IMR-90 (cell line): ENCODE results near the gene HEATR5A. TPM values are rescaled to one million over a fixed set of nuclear protein-coding genes. Genes with fewer than 3 reads are reported as not detected.
"Not testable (repeated sequence)": the region's sequence is repeated elsewhere in the genome, so short reads cannot be mapped to it uniquely, and the experiment has no call there.

ENCODE experiments used
- ATAC-seq: fragments of 200-7000 bp; cut with Tn5 transposase; 2 replicates; pipeline ENCODE4 v1.9.1; 2020; ENCODE audit warnings: low read depth, mild to moderate bottlenecking, moderate library complexity
- BruUV-seq: library from RNA; stranded (reverse); fragments of 400-500 nt; replicated peaks from 2 replicates; lab custom pipeline; 2021; lab: Mats Ljungman, UMichigan
- CTCF ChIA-PET: fragments of 300-600 bp; formaldehyde crosslinking; extraction: SDS; loops from one replicate; lab custom pipeline; 2021; ENCODE audit warnings: antibody characterized with exemption; lab: Yijun Ruan, JAX
- POLR2A ChIA-PET: fragments of 300-600 bp; sonication (Branson Sonifier 250); formaldehyde crosslinking; loops from one replicate; lab custom pipeline; 2022; ENCODE audit warnings: antibody characterized with exemption; ENCODE audit not compliant: unreplicated experiment; lab: Charles Lee
- DNase-seq: peaks from one replicate; pipeline ENCODE4 v3.0.0; 2013
- H2AFZ ChIP-seq: replicated peaks from 2 replicates; pipeline ENCODE3; 2013; ENCODE audit warnings: low read length, mild to moderate bottlenecking; ENCODE audit not compliant: poor library complexity
- H2AK5ac ChIP-seq: 2 replicates; pipeline ENCODE4 v1.6.1; 2013; ENCODE audit warnings: low read depth, low read length, inconsistent platforms
- H2AK9ac ChIP-seq: replicated peaks from 2 replicates; pipeline ENCODE3; 2013; ENCODE audit warnings: mild to moderate bottlenecking, low read depth, low read length, moderate library complexity; ENCODE audit not compliant: poor library complexity
- H2BK120ac ChIP-seq: 2 replicates; pipeline ENCODE4 v1.6.1; 2013; ENCODE audit warnings: low read depth, low read length, inconsistent platforms
- H2BK15ac ChIP-seq: 3 replicates; pipeline ENCODE4 v1.6.1; 2013; ENCODE audit warnings: low read depth, low read length, inconsistent platforms
- H2BK20ac ChIP-seq: 2 replicates; pipeline ENCODE4 v1.6.1; 2013; ENCODE audit warnings: low read depth, mild to moderate bottlenecking, inconsistent platforms, low read length, moderate library complexity
- H2BK5ac ChIP-seq: 2 replicates; pipeline ENCODE4 v1.6.1; 2013; ENCODE audit warnings: mild to moderate bottlenecking, low read depth, low read length, inconsistent platforms; ENCODE audit not compliant: poor library complexity, severe bottlenecking
- H3K14ac ChIP-seq: replicated peaks from 2 replicates; pipeline ENCODE4 v1.6.1; 2013; ENCODE audit warnings: low read depth, low read length, inconsistent platforms
- H3K18ac ChIP-seq: 2 replicates; pipeline ENCODE4 v1.6.1; 2013; ENCODE audit warnings: low read depth, low read length, control low read depth
- H3K23ac ChIP-seq: 2 replicates; pipeline ENCODE4 v1.6.1; 2013; ENCODE audit warnings: low read depth, low read length, inconsistent platforms
- H3K27ac ChIP-seq: 2 replicates; pipeline ENCODE4 v1.5.1; 2013; ENCODE audit warnings: mild to moderate bottlenecking, control low read depth, low read length; ENCODE audit not compliant: insufficient read depth
- H3K27me3 ChIP-seq: 2 replicates; pipeline ENCODE4 v1.6.1; 2013; ENCODE audit warnings: low read length; ENCODE audit not compliant: control insufficient read depth, insufficient read depth
- H3K36me3 ChIP-seq: 2 replicates; pipeline ENCODE4 v1.6.1; 2013; ENCODE audit warnings: low read length, mixed read lengths; ENCODE audit not compliant: control insufficient read depth, insufficient read depth
- H3K4ac ChIP-seq: 2 replicates; pipeline ENCODE4 v1.6.1; 2013; ENCODE audit warnings: low read depth, low read length, inconsistent platforms
- H3K4me1 ChIP-seq: 2 replicates; pipeline ENCODE4 v1.6.1; 2013; ENCODE audit warnings: low read length, mixed read lengths; ENCODE audit not compliant: control insufficient read depth, insufficient read depth
- H3K4me2 ChIP-seq: 2 replicates; pipeline ENCODE4 v1.6.1; 2013; ENCODE audit warnings: low read depth, mild to moderate bottlenecking, control low read depth, low read length, moderate library complexity
- H3K4me3 ChIP-seq: 2 replicates; pipeline ENCODE4 v1.5.1; 2013; ENCODE audit warnings: low read depth, mild to moderate bottlenecking, control low read depth, low read length, moderate library complexity; ENCODE audit not compliant: insufficient read depth
- H3K56ac ChIP-seq: 2 replicates; pipeline ENCODE4 v1.6.1; 2013; ENCODE audit warnings: low read length, inconsistent platforms; ENCODE audit not compliant: insufficient read depth; ENCODE audit errors: extremely low read depth
- H3K79me1 ChIP-seq, 2 experiments: 2 replicates each; pipeline ENCODE4 v1.6.1; 2013; ENCODE audit warnings: low read length in 2 of 2, inconsistent platforms in 1 of 2, low read depth in 1 of 2
- H3K9ac ChIP-seq: 2 replicates; pipeline ENCODE4 v1.6.1; 2013; ENCODE audit warnings: low read depth, low read length, control low read depth
- H3K9me1 ChIP-seq: 2 replicates; pipeline ENCODE4 v1.6.1; 2013; ENCODE audit warnings: low read length, inconsistent platforms; ENCODE audit not compliant: insufficient read depth
- H3K9me3 ChIP-seq: 2 replicates; pipeline ENCODE4 v1.6.1; 2013; ENCODE audit warnings: low read length; ENCODE audit not compliant: control insufficient read depth, insufficient read depth
- H4K20me1 ChIP-seq: 2 replicates; pipeline ENCODE4 v1.6.1; 2013; ENCODE audit warnings: low read length, inconsistent platforms; ENCODE audit not compliant: insufficient read depth
- H4K5ac ChIP-seq: 2 replicates; pipeline ENCODE4 v1.6.1; 2013; ENCODE audit warnings: mild to moderate bottlenecking, low read depth, low read length, control low read depth
- H4K8ac ChIP-seq, 2 experiments: 2 replicates each; pipeline ENCODE4 v1.6.1; 2013; ENCODE audit warnings: low read depth in 2 of 2, low read length in 2 of 2, control low read depth in 1 of 2, inconsistent platforms in 1 of 2
- H4K91ac ChIP-seq: 2 replicates; pipeline ENCODE4 v1.6.1; 2013; ENCODE audit warnings: low read depth, low read length, inconsistent platforms; ENCODE audit not compliant: insufficient read depth
- WGBS, 2 experiments: methylation state at CpG; one replicate each; pipeline versions ENCODE4 v1.1.5 to v1.1.7; 2013; ENCODE audit warnings: missing lambda C conversion rate in 2 of 2; ENCODE audit not compliant: insufficient read length in 1 of 2; ENCODE audit errors: extremely low coverage in 2 of 2; 5-methylcytosine and 5-hydroxymethylcytosine counted together
- dilution Hi-C: fragments of 300-500 bp; cut with HindIII; formaldehyde crosslinking; loops from one replicate; pipeline ENCODE4 v1.14.3; 2018; ENCODE audit warnings: low sequenced_read_pairs; ENCODE audit not compliant: unreplicated experiment
- in situ Hi-C: fragments of 300-500 bp; cut with MboI; formaldehyde crosslinking; loops from 3 replicates; pipeline ENCODE4 v1.14.3; 2019; ENCODE audit warnings: low sequenced_read_pairs, inconsistent platforms, mixed read lengths
- intact Hi-C: fragments of 100-400 bp; cut with micrococcal nuclease; formaldehyde crosslinking; loops from 2 replicates; pipeline ENCODE4 v1.10.0; 2022
- polyA plus RNA-seq, 3 experiments: library from polyadenylated mRNA; depleted of rRNA; stranded (reverse); fragments of >200 nt; gene quantifications; 2 replicates each; pipeline ENCODE4 v1.2.3, GENCODE V29; 2012; ENCODE audit warnings: low replicate concordance in 1 of 3
- total RNA-seq: library from RNA; depleted of rRNA; stranded (reverse); fragments of >200 nt; gene quantifications from 2 replicates; pipeline ENCODE4 v1.2.3, GENCODE V29; 2012

HEATR5A gene
- total and polyA plus RNA-seq, 2 of the 4 experiments (the other 2 are of a cell fraction): 14.0 to 48.9 TPM

DNA sequence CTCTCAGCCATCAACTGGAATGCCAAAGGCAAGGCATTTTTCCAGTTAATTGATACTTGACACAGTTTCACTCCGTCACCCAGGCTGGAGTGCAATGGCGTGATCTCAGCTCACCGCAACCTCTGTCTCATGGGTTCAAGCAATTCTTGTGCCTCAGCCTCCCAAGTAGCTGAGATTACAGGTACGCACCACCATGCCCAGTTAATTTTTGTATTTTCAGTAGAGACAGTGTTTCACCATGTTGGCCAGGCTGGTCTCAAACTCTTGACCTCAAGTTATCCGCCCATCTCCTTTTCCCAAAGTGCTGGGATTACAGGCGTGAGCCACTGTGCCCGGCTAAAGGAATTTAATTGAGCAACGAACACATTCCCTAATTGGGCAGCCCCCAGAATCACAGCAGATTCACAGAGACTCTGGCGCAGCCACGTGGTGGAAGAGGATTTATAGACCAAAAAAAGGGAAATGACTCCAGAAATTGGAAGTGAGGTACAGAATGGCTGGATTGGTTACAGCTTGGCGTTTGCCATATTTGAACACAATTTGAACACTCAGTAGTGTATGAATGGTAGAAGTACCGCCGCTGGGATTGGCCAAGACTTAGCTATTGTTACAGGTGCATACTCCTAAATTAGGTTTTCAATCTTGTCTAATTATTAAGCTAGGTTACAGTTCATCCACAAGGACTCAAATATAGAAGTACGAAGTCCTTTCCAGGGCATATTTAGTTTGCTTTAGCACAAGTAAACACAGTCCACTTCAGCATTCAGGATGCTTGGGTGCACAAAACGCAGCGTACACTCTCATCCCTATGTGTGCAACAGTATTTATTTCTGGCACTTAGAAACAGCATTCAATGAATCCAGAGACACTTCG lies 162.6 kb downstream of the HEATR5A start:
- H2AK5ac ChIP-seq, ATAC-seq, H3K4me1 ChIP-seq, H3K27ac ChIP-seq, H2AK9ac ChIP-seq, H3K14ac ChIP-seq, H2AFZ ChIP-seq, H3K9ac ChIP-seq, H4K8ac ChIP-seq, dilution Hi-C loops, H3K23ac ChIP-seq, H3K9me1 ChIP-seq, H2BK20ac ChIP-seq, H3K79me1 ChIP-seq, intact Hi-C loops, H3K9me3 ChIP-seq, H3K27me3 ChIP-seq, BruUV-seq, DNase-seq, H3K56ac ChIP-seq, H2BK5ac ChIP-seq, H4K5ac ChIP-seq, H4K20me1 ChIP-seq, H3K36me3 ChIP-seq, H2BK15ac ChIP-seq, H4K91ac ChIP-seq, H3K4ac ChIP-seq, H3K18ac ChIP-seq, H3K4me3 ChIP-seq, H2BK120ac ChIP-seq, H3K4me2 ChIP-seq, POLR2A ChIA-PET, in situ Hi-C loops: not testable (repeated sequence)
- CTCF ChIA-PET: interaction anchor here (0.6 kb wide), 2 partner anchors 42 to 169 kb away, joined by 3 to 5 read pairs; no protein-coding TSS in a partner anchor
- 100% methylated on average over 5 of the region's 17 CpGs; no CpG with 5 or more reads in 1 of the 2 experiments for WGBS, 2 experiments
